GM12865 (cell line): ENCODE data around the gene SRPK2.

Experiments used
- DNase-seq: peaks from one replicate; pipeline ENCODE4 v3.0.0; 2010; ENCODE audit warnings: low read depth
- H3K4me3 ChIP-seq: 2 replicates; pipeline ENCODE4 v1.5.1; 2011; ENCODE audit warnings: mild to moderate bottlenecking, low read depth, low read length, control low read depth
- CTCF ChIP-seq: IDR thresholded peaks from 2 replicates; pipeline ENCODE4 v1.5.1; 2011; ENCODE audit warnings: low read length, control low read depth, low read depth, inconsistent platforms; ENCODE audit not compliant: insufficient read depth; ENCODE audit errors: missing control alignments

SRPK2 gene

GRCh38 chr7:105131033-105131656 lies 257.6 kb downstream of the SRPK2 start:
- no peak for TF ChIP-seq CTCF
- H3K4me3 ChIP-seq: no peak overlapping the region
- DNase-seq: peak; percentile 66

DNA sequence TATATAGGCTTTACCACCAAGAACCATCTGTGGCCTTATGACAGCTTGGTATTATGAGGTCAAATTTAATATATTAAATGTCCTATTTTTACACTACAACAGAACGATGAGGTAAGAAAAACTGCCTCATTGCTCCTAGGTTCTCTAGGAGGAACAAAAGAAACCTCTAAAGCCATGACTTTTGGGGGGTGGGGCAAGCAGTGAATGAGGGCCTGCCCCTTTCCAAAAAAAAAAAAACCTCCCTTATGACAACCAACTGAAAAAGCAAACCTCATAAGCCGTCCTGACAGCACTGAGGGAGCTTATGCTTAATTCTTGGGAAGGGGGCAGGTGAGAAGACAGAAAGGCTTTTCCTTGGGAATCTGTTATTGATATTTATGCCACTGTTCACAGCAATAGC lies 258.1 kb downstream of the SRPK2 start:
- no peak overlapping the region for H3K4me3 ChIP-seq

DNA sequence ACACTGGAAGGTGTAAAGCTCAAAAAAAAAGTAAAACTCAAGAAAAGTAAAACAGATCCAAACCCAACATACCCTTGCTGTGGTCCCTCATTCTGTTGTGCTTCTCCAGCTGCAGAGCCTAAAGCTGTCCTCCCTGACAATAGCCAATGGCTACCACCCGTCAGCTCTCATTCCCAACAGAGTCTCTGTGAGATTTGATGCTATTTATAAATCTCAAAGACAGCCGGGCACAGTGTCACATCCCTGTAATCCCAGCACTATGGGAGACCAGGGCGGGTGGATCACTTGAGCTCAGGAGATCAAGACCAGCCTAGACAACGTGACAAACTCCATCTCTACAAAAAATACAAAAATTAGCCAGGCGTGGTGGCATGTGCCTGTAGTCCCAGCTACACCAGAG lies 258.7 kb downstream of the SRPK2 start:
- H3K4me3 ChIP-seq: no peak overlapping the region
- no peak for TF ChIP-seq CTCF
- no peak for DNase-seq

More for the DNA sequence above, 258.1 kb downstream of the SRPK2 start:
- DNase-seq: no peak
- TF ChIP-seq CTCF: no peak

DNA sequence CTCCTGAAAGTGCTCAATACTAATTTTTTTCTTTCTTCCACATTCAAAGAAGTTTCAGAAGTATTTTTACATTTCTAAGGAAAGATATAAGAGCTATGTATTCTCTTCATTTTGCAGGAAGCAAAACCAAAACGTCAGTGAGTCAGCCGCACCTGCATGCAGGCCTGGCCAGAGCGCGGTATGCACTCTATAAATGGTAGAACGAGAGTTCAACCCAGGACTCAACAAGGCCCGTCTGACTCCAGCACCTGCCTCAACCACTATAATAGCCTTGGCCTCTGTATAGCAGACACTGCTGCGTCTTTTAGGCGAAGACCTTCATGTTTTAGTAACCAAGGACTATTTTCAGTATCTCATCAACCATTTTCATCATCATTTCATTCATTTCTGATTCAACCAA lies 261.5 kb downstream of the SRPK2 start:
- no peak overlapping the region for H3K4me3 ChIP-seq
- TF ChIP-seq CTCF: no peak
- no peak for DNase-seq

GRCh38 chr7:105126436-105126975 lies 262.2 kb downstream of the SRPK2 start:
- no peak overlapping the region for H3K4me3 ChIP-seq
- DNase-seq: no peak
- no peak for TF ChIP-seq CTCF

- no peak for TF ChIP-seq CTCF
- DNase-seq: no peak
- no peak overlapping the region for H3K4me3 ChIP-seq
Measured at GRCh38 chr7:105125745-105126144, 263.0 kb downstream of the SRPK2 start.

- TF ChIP-seq CTCF: no peak
- DNase-seq: no peak
Measured at GRCh38 chr7:105122619-105123018, 266.1 kb downstream of the SRPK2 start.

More at GRCh38 chr7:105122619-105123018, 266.1 kb downstream of the SRPK2 start:
- no peak overlapping the region for H3K4me3 ChIP-seq
